HepG2 (cell line): ENCODE results near the gene PLD6. TPM values are rescaled to one million over a fixed set of nuclear protein-coding genes. Genes with fewer than 3 reads are reported as not detected.

Experiments
- ARID5B ChIP-seq: IDR thresholded peaks from 2 replicates; pipeline ENCODE4 v1.4.0; 2020; ENCODE audit warnings: mild to moderate bottlenecking, missing genetic modification reagents
- HMGXB3 ChIP-seq: sonication (generic); formaldehyde crosslinking; IDR thresholded peaks from 2 replicates; pipeline ENCODE4 v1.4.0; 2020; ENCODE audit warnings: missing genetic modification reagents, borderline replicate concordance
- JDP2 ChIP-seq: sonication (generic); formaldehyde crosslinking; IDR thresholded peaks from 2 replicates; pipeline ENCODE4 v1.8.1; 2022; ENCODE audit warnings: missing genetic modification reagents, borderline replicate concordance
- LCORL ChIP-seq, 2 experiments: fragments of 450-650 bp in 1 of 2; sonication (generic) in 1 of 2; formaldehyde crosslinking in 1 of 2; IDR thresholded peaks; 2 replicates each; pipeline versions ENCODE4 v1.5.0 to v1.6.1; 2017 to 2020; ENCODE audit warnings: antibody characterized with exemption in 1 of 2, missing genetic modification reagents in 1 of 2
- MIER2 ChIP-seq: IDR thresholded peaks from 2 replicates; pipeline ENCODE4 v1.6.1; 2016; ENCODE audit warnings: missing biosample characterization, missing genetic modification reagents
- NCOA2 ChIP-seq: sonication (generic); formaldehyde crosslinking; IDR thresholded peaks from 2 replicates; pipeline ENCODE4 v1.8.0; 2022; ENCODE audit warnings: inconsistent platforms
- NFE2L2 ChIP-seq: fragments of 150-350 bp; IDR thresholded peaks from 2 replicates; pipeline ENCODE4 v1.6.1; 2014; ENCODE audit warnings: low read length
- NFIC ChIP-seq: IDR thresholded peaks from 2 replicates; pipeline ENCODE4 v1.6.1; 2012; ENCODE audit warnings: mild to moderate bottlenecking, low read length, inconsistent platforms
- SMAD9 ChIP-seq: sonication (generic); formaldehyde crosslinking; IDR thresholded peaks from 2 replicates; pipeline ENCODE4 v1.5.1; 2020; ENCODE audit warnings: mild to moderate bottlenecking, missing genetic modification reagents
- ZBTB49 ChIP-seq: sonication (generic); formaldehyde crosslinking; IDR thresholded peaks from 2 replicates; pipeline ENCODE4 v1.4.0; 2020; ENCODE audit warnings: missing genetic modification reagents, borderline replicate concordance
- ZFAT ChIP-seq: sonication (generic); formaldehyde crosslinking; conservative IDR thresholded peaks from 2 replicates; pipeline ENCODE4 v1.8.1; 2023; ENCODE audit warnings: missing genetic modification reagents, inconsistent platforms
- ZNF207 ChIP-seq: fragments of 450-650 bp; IDR thresholded peaks from 2 replicates; pipeline ENCODE4 v1.6.1; 2016; ENCODE audit warnings: antibody characterized with exemption, borderline replicate concordance
- ZNF256 ChIP-seq: sonication (generic); formaldehyde crosslinking; conservative IDR thresholded peaks from 2 replicates; pipeline ENCODE4 v1.4.0; 2020; ENCODE audit warnings: missing genetic modification reagents
- ZNF382 ChIP-seq: sonication (generic); formaldehyde crosslinking; IDR thresholded peaks from 2 replicates; pipeline ENCODE4 v1.5.0; 2020; ENCODE audit warnings: missing genetic modification reagents, mild to moderate bottlenecking, borderline replicate concordance
- ZNF567 ChIP-seq: sonication (generic); formaldehyde crosslinking; IDR thresholded peaks from 2 replicates; pipeline ENCODE4 v1.8.1; 2023; ENCODE audit warnings: mild to moderate bottlenecking, missing genetic modification reagents, borderline replicate concordance
- ZNF703 ChIP-seq: sonication (generic); formaldehyde crosslinking; IDR thresholded peaks from 2 replicates; pipeline ENCODE4 v1.5.1; 2020; ENCODE audit warnings: missing genetic modification reagents, mild to moderate bottlenecking, moderate library complexity, borderline replicate concordance
- ZSCAN5A ChIP-seq: sonication (generic); formaldehyde crosslinking; IDR thresholded peaks from 2 replicates; pipeline ENCODE4 v1.8.0; 2022; ENCODE audit warnings: mild to moderate bottlenecking, missing genetic modification reagents, borderline replicate concordance
- polyA plus RNA-seq, 8 experiments: library from polyadenylated mRNA; depleted of rRNA in 3 of 8; stranded (reverse) in 7 of 8; unstranded in 1 of 8; fragments of >200 nt; fragmentation: Illumina TruSeq in 4 of 8; extraction: Trizol in 4 of 8; gene quantifications; 2 replicates each; pipeline versions ENCODE4 v1.2.1 to v1.2.3, GENCODE V29; 2011 to 2016; ENCODE audit warnings: low read depth in 4 of 8, missing spikeins in 1 of 8, mixed read lengths in 1 of 8; ENCODE audit not compliant: insufficient read depth in 1 of 8
- total RNA-seq, 5 experiments: library from RNA; depleted of rRNA; stranded (reverse); fragments of >200 nt; fragmentation: Illumina TruSeq; extraction: Trizol; gene quantifications; 2 replicates each; pipeline ENCODE4 v1.2.3, GENCODE V29; 2016; ENCODE audit warnings: low read depth in 1 of 5

Gene PLD6
- total and polyA plus RNA-seq, 2 of the 13 experiments (the other 11 are each of a cell fraction or from before 2014, with no cell fraction given), result 5.2 to 11.4 TPM

- TF ChIP-seq HMGXB3 (CRISPR knock-in tag) (no peak; the same call in 1 of the 2 replicates), ZNF256 (CRISPR knock-in tag) (no peak), ZFAT (no peak), NFE2L2 (no peak), NFIC (peak; percentile 80), ZNF207 (no peak), LCORL (IDR thresholded peaks at IDR 0.05) (no peak), LCORL (CRISPR knock-in tag; IDR thresholded peaks at IDR 0.05) (0 out of 2 replicates have a peak, but pooled peaks have one; percentile 25), ZNF703 (CRISPR knock-in tag) (no peak), JDP2 (CRISPR knock-in tag) (no peak), ZNF382 (no peak), ARID5B (CRISPR knock-in tag) (peak; percentile 29), ZNF567 (CRISPR knock-in tag) (no peak), SMAD9 (CRISPR knock-in tag) (no peak), NCOA2 (CRISPR knock-in tag) (no peak), ZBTB49 (CRISPR knock-in tag) (no peak), MIER2 (CRISPR knock-in tag) (no peak; the same call in 1 of the 2 replicates), ZSCAN5A (no peak)
Observed at GRCh38 chr17:17237026-17237799, 31.1 kb upstream of the PLD6 start, which contains the start of gene FLCN (continued).
